BJ (cell line): ENCODE measurements around the gene GPD2. TPM values are rescaled to one million over a fixed set of nuclear protein-coding genes. Genes with fewer than 3 reads are reported as not detected.

Experiments used
- CTCF ChIA-PET: fragments of 350-600 bp; formaldehyde crosslinking; extraction: SDS; loops from one replicate; lab custom pipeline; 2021; ENCODE audit warnings: antibody characterized with exemption, inconsistent platforms; lab: Yijun Ruan, JAX
- POLR2A ChIA-PET: fragments of 300-600 bp; sonication (Branson Sonifier 250); formaldehyde crosslinking; extraction: SDS; loops from one replicate; lab custom pipeline; 2021; ENCODE audit warnings: antibody characterized with exemption; lab: Charles Lee
- DNase-seq: peaks from one replicate; pipeline ENCODE4 v3.0.0-alpha.2; 2011; ENCODE audit warnings: low read depth
- H3K27me3 ChIP-seq: 2 replicates; pipeline ENCODE4 v1.6.0; 2011; ENCODE audit warnings: low read length; ENCODE audit not compliant: control insufficient read depth, insufficient read depth
- H3K36me3 ChIP-seq: 2 replicates; pipeline ENCODE4 v1.5.1; 2011; ENCODE audit warnings: low read length; ENCODE audit not compliant: control insufficient read depth, insufficient read depth
- H3K4me3 ChIP-seq: 2 replicates; pipeline ENCODE4 v1.5.1; 2011; ENCODE audit warnings: low read depth, mild to moderate bottlenecking, control low read depth, low read length
- polyA plus RNA-seq: library from polyadenylated mRNA; depleted of rRNA; stranded (reverse); fragments of >200 nt; gene quantifications from 2 replicates; pipeline ENCODE4 v1.2.3, GENCODE V29; 2011
- TF ChIP-seq, protein P1 (sequence below): IDR thresholded peaks from 2 replicates; pipeline ENCODE4 v1.5.1; 2011; ENCODE audit warnings: low read depth, mild to moderate bottlenecking, control low read depth, inconsistent platforms, low read length, moderate library complexity; ENCODE audit not compliant: insufficient read depth

The GPD2 gene
- polyA plus RNA-seq, 1 experiment: 13.5 TPM

DNA sequence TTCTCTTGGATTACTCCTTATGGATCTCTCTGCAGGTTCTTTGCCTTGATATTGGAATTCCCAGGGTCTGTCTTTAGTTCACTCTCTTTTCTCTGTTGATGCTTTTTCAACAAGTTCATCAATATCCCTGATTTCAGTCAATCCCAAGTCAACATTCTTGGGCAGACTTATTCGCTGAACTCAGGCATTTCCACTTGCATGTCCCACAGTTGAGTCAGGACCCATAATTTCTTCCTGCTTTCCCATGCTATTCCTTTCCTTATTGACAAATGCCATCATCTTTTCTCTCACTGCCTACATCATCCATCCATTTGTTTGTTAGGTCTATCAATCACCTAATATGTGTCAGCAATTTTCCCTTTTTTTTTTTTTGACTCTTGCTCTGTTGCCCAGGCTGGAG is 11.6 kb downstream of the GPD2 start:
- no peak for DNase-seq
- no peaks in the 10 kb centered on the region for H3K27me3 ChIP-seq
- no peaks in the 10 kb centered on the region for H3K36me3 ChIP-seq
- CTCF ChIA-PET: no interaction called here
- H3K4me3 ChIP-seq: no peak overlapping the region
- POLR2A ChIA-PET: no interaction called here
- TF ChIP-seq, protein P1, sequence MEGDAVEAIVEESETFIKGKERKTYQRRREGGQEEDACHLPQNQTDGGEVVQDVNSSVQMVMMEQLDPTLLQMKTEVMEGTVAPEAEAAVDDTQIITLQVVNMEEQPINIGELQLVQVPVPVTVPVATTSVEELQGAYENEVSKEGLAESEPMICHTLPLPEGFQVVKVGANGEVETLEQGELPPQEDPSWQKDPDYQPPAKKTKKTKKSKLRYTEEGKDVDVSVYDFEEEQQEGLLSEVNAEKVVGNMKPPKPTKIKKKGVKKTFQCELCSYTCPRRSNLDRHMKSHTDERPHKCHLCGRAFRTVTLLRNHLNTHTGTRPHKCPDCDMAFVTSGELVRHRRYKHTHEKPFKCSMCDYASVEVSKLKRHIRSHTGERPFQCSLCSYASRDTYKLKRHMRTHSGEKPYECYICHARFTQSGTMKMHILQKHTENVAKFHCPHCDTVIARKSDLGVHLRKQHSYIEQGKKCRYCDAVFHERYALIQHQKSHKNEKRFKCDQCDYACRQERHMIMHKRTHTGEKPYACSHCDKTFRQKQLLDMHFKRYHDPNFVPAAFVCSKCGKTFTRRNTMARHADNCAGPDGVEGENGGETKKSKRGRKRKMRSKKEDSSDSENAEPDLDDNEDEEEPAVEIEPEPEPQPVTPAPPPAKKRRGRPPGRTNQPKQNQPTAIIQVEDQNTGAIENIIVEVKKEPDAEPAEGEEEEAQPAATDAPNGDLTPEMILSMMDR: no peak

DNA sequence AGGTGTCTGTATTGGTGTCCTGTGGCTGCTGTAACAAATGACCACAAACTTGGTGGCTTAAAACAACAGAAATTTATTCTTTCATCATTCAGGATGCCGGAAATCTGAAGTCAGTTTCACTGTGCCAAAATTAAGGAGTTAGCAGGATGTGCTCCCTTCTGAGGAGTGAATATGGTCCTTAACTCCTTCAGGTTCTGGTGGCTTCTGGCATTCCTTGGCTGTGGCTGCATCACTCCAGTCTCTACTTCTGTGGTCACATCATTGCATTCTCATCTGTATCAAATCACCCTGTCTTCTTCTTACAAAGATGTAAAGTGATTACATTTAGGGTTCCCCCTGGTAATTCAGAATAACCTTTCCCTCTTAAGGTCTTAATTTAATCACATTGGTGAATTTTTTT is 12.6 kb downstream of the GPD2 start:
- Histone ChIP-seq H3K27me3 (no peaks in the 10 kb centered on the region), H3K4me3 (no peak overlapping the region), H3K36me3 (no peaks in the 10 kb centered on the region)
- TF ChIP-seq, protein P1: no peak
- POLR2A ChIA-PET: no interaction called here
- DNase-seq: no peak
- CTCF ChIA-PET: no interaction called here

DNA sequence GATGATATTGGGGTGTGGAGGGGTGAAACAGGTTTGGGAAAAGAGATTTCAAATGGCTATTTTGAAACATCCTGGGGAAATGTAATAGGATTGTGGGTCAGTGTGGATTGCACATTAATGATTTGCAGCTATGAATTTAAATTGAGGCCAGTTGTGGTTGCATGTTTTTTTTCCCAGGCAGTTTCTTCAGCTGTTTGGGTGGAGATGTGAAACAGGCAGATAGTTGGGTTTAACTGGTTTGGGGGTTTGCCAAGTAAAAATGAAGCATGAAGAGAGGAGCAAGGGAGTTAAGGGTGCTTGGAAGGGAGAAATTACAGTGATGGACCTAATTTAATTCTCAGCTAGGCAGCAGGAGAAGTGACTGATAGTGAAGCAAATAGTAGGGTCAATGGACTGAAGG is 16.8 kb downstream of the GPD2 start:
- TF ChIP-seq, protein P1: no peak
- no peaks in the 10 kb centered on the region for H3K36me3 ChIP-seq
- DNase-seq: no peak
- CTCF ChIA-PET: interaction anchor here (1.3 kb wide), 1 partner anchor 118 kb away, joined by 3 read pairs; no protein-coding TSS in a partner anchor
- H3K4me3 ChIP-seq: no peak overlapping the region
- POLR2A ChIA-PET: no interaction called here
- H3K27me3 ChIP-seq: no peaks in the 10 kb centered on the region

DNA sequence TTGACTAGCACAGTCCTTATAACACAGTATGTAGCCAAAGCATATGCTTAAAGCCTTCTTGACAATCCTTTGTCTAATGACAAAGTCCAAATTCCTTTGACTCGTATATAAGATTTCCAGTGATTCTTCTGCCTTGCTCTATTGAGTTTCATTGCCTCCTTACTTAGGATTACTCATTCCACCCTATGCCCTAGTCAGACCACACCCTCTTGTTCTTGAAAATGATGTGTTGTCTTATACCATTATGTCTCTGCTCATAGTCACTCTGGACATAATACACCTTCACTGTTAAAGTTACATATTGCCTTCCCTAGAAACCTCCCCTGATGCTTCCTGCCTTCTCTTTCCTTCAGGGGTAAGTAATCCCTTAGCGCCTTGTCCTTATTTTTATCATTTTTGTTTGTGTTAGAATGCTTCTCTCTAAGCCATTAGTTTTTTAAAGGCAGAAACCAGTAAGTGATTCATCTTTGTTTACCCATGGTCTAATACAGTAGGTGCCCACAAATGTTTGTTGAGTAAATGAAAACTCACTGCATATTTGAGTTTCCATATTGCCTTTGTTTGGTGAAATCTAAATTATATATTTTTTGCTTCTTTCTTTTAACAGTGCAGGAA is 19.3 kb downstream of the GPD2 start:
- ChIA-PET POLR2A (no interaction called here), CTCF (no interaction called here)
- no peak for DNase-seq
- TF ChIP-seq, protein P1: no peak
- no peak overlapping the region for H3K4me3 ChIP-seq
- no peaks in the 10 kb centered on the region for H3K36me3 ChIP-seq
- H3K27me3 ChIP-seq: no peaks in the 10 kb centered on the region

DNA sequence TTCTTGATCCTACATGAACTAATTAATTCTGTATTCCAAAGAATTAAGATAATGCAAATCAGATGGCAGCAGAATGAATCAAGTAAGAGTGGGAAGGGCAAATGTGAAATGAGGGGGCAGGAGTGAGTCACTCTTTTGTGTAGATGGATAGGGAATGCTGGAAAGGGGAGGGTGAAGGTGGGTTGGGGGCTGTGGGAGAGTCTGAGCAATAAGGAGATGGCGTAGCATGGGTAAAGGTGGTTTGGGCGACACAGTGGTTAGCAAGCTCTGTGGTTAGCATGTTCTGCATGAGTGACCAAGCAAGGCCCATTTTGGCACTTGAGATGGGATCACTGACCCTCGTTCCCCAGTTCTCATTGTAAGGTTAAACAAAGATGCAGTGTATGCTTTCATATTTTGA is 20.4 kb downstream of the GPD2 start:
- H3K36me3 ChIP-seq: no peaks in the 10 kb centered on the region
- POLR2A ChIA-PET: no interaction called here
- TF ChIP-seq, protein P1: no peak
- CTCF ChIA-PET: interaction anchor here (0.6 kb wide), 1 partner anchor 84 kb away, joined by 3 read pairs; no protein-coding TSS in a partner anchor
- no peak for DNase-seq
- no peak overlapping the region for H3K4me3 ChIP-seq
- no peaks in the 10 kb centered on the region for H3K27me3 ChIP-seq
